SU-DHL-6 (cell line): Measurements from ENCODE around the gene C7.

Source experiments
- CTCF ChIP-seq: fragments of 200-600 bp; sonication (generic); IDR thresholded peaks from one replicate; pipeline ENCODE4 v1.5.1; 2017; ENCODE audit warnings: antibody characterized with exemption, mild to moderate bottlenecking, low read length, moderate library complexity; ENCODE audit not compliant: insufficient read depth, poor library complexity, severe bottlenecking
- EZH2phosphoT487 ChIP-seq: fragments of 200-600 bp; sonication (generic), shearing (Covaris generic); conservative IDR thresholded peaks from 2 replicates; pipeline ENCODE4 v1.6.1; 2018; ENCODE audit warnings: mild to moderate bottlenecking, antibody characterized with exemption, low read length, moderate library complexity, mixed read lengths

- TF ChIP-seq CTCF (no peak), EZH2phosphoT487 (no peak)
Observed at GRCh38 chr5:40911266-40911665, 2.0 kb downstream of the C7 start.
